ENCODE measurements around the gene MRPS23. TPM values are rescaled to one million over a fixed set of nuclear protein-coding genes. Genes with fewer than 3 reads are reported as not detected.

Gene MRPS23

GRCh38 chr17:57788725-57789124 is 61.1 kb downstream of the MRPS23 start:
- H2AK5ac ChIP-seq (ENCODE audit: low read depth, low read length) = no peak overlapping the region
- H2BK12ac ChIP-seq (ENCODE audit: low read length) = no peak overlapping the region
- no peak overlapping the region for H3K23ac ChIP-seq (ENCODE audit: low read depth, low read length, poor library complexity)
- H3K4me3 ChIP-seq (ENCODE audit: low read length in 2 of 2) = no peak overlapping the region
- H3K9ac ChIP-seq (ENCODE audit: low read depth, low read length, poor library complexity) = no peak overlapping the region
- no peaks in the 10 kb centered on the region for H3K4me1 ChIP-seq (ENCODE audit: control insufficient read depth in 2 of 2, insufficient read depth in 1 of 2, low read depth in 1 of 2, low read length in 2 of 2)
- H3K27me3 ChIP-seq (ENCODE audit: control insufficient read depth in 3 of 3, insufficient read depth in 3 of 3, low read depth in 1 of 3, low read length in 3 of 3) = peaks cover 0 to 10% (median 0%) of the 10 kb centered on the region in 3 experiments
- no peak overlapping the region for H3K4ac ChIP-seq (ENCODE audit: low read length)
- H3K14ac ChIP-seq (ENCODE audit: low read length) = no peak overlapping the region
- no peaks in the 10 kb centered on the region for H3K79me1 ChIP-seq (ENCODE audit: low read depth, low read length)
- no peak overlapping the region for H2BK15ac ChIP-seq (ENCODE audit: low read length)
- no peak for DNase-seq (ENCODE audit: low spot score)
- no peak overlapping the region for H2BK120ac ChIP-seq (ENCODE audit: low read depth, low read length)
- no peak overlapping the region for H3K27ac ChIP-seq (replicated peaks; ENCODE audit: low read length)
- no peak overlapping the region for H3K18ac ChIP-seq (ENCODE audit: low read length)
- WGBS, 2 donors (ENCODE audit: extremely low coverage in 2 of 2, insufficient read length in 2 of 2, insufficient replicate concordance in 1 of 2) = no CpG with 5 or more reads among the region's 4 CpGs
- no peak overlapping the region for H3K4me2 ChIP-seq (ENCODE audit: insufficient read depth, low read length, poor library complexity, severe bottlenecking)
- no peak overlapping the region for H2BK5ac ChIP-seq (ENCODE audit: low read length)
- no peak overlapping the region for H2AFZ ChIP-seq (ENCODE audit: low read length)
- H4K8ac ChIP-seq (ENCODE audit: low read depth, low read length) = no peak overlapping the region
- H3K36me3 ChIP-seq (replicated peaks in 1 of 2; ENCODE audit: control insufficient read depth in 2 of 2, insufficient read depth in 2 of 2, low read length in 2 of 2) = no peaks in the 10 kb centered on the region
- H4K91ac ChIP-seq (ENCODE audit: low read depth, low read length, poor library complexity) = no peak overlapping the region
- no peaks in the 10 kb centered on the region for H3K9me3 ChIP-seq (replicated peaks in 1 of 2; ENCODE audit: control insufficient read depth in 2 of 2, insufficient read depth in 1 of 2, low read depth in 1 of 2, low read length in 2 of 2)

GRCh38 chr17:57785022-57785421 is 64.8 kb downstream of the MRPS23 start:
- Histone ChIP-seq H4K91ac (ENCODE audit: low read depth, low read length, poor library complexity) (no peak overlapping the region), H2AFZ (ENCODE audit: low read length) (no peak overlapping the region), H2BK120ac (ENCODE audit: low read depth, low read length) (no peak overlapping the region), H3K23ac (ENCODE audit: low read depth, low read length, poor library complexity) (no peak overlapping the region), H2BK15ac (ENCODE audit: low read length) (no peak overlapping the region), H3K4ac (ENCODE audit: low read length) (no peak overlapping the region), H2BK12ac (ENCODE audit: low read length) (no peak overlapping the region), H3K9me3 (replicated peaks in 1 of 2; ENCODE audit: control insufficient read depth in 2 of 2, insufficient read depth in 1 of 2, low read depth in 1 of 2, low read length in 2 of 2) (no peaks in the 10 kb centered on the region), H3K9ac (ENCODE audit: low read depth, low read length, poor library complexity) (no peak overlapping the region), H3K36me3 (replicated peaks in 1 of 2; ENCODE audit: control insufficient read depth in 2 of 2, insufficient read depth in 2 of 2, low read length in 2 of 2) (no peaks in the 10 kb centered on the region), H3K79me1 (ENCODE audit: low read depth, low read length) (no peaks in the 10 kb centered on the region), H2AK5ac (ENCODE audit: low read depth, low read length) (no peak overlapping the region), H3K14ac (ENCODE audit: low read length) (no peak overlapping the region), H3K4me1 (ENCODE audit: control insufficient read depth in 2 of 2, insufficient read depth in 1 of 2, low read depth in 1 of 2, low read length in 2 of 2) (peaks cover 14 to 20% of the 10 kb centered on the region in 2 donors), H3K18ac (ENCODE audit: low read length) (peak overlapping the region; percentile 23), H2BK5ac (ENCODE audit: low read length) (no peak overlapping the region), H3K4me2 (ENCODE audit: insufficient read depth, low read length, poor library complexity, severe bottlenecking) (no peak overlapping the region), H3K27ac (replicated peaks; ENCODE audit: low read length) (no peak overlapping the region), H3K27me3 (ENCODE audit: control insufficient read depth in 3 of 3, insufficient read depth in 3 of 3, low read depth in 1 of 3, low read length in 3 of 3) (peaks cover 0 to 12% (median 0%) of the 10 kb centered on the region in 3 experiments), H3K4me3 (ENCODE audit: low read length in 2 of 2) (no peak overlapping the region), H4K8ac (ENCODE audit: low read depth, low read length) (no peak overlapping the region)
- no peak for DNase-seq (ENCODE audit: low spot score)
- no CpG with 5 or more reads among the region's 7 CpGs for WGBS, 2 donors (ENCODE audit: extremely low coverage in 2 of 2, insufficient read length in 2 of 2, insufficient replicate concordance in 1 of 2)

Small RNA genes within 50 kb of the gene (small RNA-seq; reads per million reads assigned to genes)
- gene RN7SKP94 (ENCODE audit: insufficient read depth) = not detected

All from neuronal stem cell (in vitro differentiated cells).